ENCODE measurements around the gene ARPC5.
"Not testable (repeated sequence)": the region's sequence is repeated elsewhere in the genome, so short reads cannot be mapped to it uniquely, and the experiment has no call there.

ARPC5 gene

GRCh38 chr1:183622884-183623785 lies 12.4 kb downstream of the ARPC5 start:
- DNase-seq (ENCODE audit: low spot score), result peak; percentile 48
- peak; percentile 56 for TF ChIP-seq CTCF (IDR thresholded peaks at IDR 0.05; ENCODE audit: extremely low read depth, missing control alignments)

DNA sequence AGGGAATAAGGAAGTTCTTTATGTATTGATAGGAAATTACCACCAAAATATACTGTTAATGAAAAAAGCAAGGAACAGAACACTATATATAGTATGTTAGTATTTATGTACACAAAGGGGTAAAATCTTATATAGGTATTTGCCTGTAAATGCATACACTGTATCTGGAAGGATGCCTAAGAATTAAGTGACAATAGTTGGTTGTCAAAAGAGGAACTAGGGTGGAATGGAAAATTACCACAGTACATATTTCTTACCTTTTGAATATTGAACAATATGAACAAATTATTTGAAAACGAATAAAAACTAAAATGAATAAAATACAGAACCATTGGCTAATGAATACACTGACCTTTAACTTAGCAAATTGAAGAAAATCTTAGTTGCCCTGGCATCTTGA lies 13.6 kb downstream of the ARPC5 start:
- DNase-seq (ENCODE audit: low spot score), result no peak
- TF ChIP-seq CTCF (IDR thresholded peaks at IDR 0.05; ENCODE audit: extremely low read depth, missing control alignments), result no peak

GRCh38 chr1:183620311-183620710 lies 15.3 kb downstream of the ARPC5 start:
- DNase-seq (ENCODE audit: low spot score), result no peak
- no peak for TF ChIP-seq CTCF (IDR thresholded peaks at IDR 0.05; ENCODE audit: extremely low read depth, missing control alignments)

DNA sequence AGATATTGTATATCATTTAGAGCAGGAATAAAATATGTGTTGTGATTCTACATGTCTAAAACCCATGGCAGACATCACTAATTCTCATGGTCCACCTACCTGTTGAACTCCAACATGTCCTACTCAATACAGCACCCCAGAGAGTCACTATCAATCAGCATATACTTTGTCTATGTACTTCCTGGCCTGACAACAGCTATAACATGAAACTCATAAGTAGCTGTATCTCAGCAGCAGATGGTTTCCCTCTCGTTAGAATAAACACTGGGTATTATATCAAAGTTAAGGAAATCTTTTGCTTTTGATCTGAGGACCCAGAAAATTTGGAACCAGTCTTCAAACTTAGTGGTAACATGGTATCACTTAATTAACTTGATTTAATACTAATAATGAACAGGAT lies 15.8 kb downstream of the ARPC5 start:
- TF ChIP-seq CTCF (IDR thresholded peaks at IDR 0.05; ENCODE audit: extremely low read depth, missing control alignments), result no peak

GRCh38 chr1:183618202-183618601 lies 17.4 kb downstream of the ARPC5 start:
- DNase-seq (ENCODE audit: low spot score), result not testable (repeated sequence)

More for the DNA sequence above, 15.8 kb downstream of the ARPC5 start:
- DNase-seq (ENCODE audit: low spot score), result no peak

DNA sequence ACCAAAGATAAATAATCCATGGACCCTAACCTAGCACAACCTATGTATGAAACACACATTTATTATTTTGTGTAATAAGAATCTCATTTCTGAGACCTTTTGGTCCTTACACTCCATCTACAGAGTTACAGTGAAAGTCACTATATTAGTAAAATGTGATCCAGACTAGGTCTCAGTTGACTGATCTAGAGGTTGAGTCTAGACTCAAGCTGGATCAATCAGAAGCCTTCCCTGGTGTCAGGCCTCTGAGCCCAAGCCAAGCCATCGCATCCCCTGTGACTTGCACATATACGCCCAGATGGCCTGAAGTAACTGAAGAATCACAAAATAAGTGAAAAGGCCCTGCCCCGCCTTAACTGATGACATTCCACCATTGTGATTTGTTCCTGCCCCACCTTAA lies 22.6 kb downstream of the ARPC5 start:
- not testable (repeated sequence) for DNase-seq (ENCODE audit: low spot score)

DNA sequence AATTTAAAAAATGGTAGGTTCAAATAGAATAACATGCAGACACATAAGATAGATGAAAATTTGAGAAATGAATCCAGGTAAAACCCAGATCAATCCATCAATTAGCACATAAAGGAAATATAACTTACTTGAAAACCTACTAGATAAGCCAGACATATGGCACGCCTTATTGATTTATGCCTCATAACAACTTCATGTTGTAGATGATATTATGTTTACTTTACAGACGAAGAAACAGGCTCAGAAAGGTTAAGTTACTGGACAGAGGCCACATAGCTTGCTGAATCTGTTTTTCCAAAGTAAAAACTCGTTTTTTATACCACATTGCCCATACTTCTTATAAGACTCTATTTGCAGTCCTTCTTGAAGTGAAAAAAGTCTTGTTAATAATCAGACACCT lies 23.2 kb downstream of the ARPC5 start:
- no peak for DNase-seq (ENCODE audit: low spot score)
- TF ChIP-seq CTCF (IDR thresholded peaks at IDR 0.05; ENCODE audit: extremely low read depth, missing control alignments), result no peak

DNA sequence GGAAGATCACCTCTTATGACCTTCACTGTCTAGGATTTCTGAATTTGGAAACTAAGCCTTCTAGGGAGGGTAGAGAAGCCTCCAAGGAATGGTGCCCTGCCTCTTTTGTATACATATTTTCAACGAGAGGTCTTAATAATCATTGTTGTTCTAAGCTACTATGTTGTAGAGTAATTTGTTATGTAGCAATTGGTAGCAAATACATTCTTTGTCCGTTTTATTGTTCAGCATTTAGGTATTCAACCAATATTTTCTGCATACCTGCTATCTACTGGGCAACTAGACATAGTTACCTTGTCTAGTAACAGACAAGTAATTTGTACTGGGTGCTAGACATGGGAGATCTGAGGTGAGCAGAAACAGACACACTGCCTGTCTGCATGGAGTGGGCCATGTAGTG lies 24.6 kb downstream of the ARPC5 start:
- no peak for TF ChIP-seq CTCF (IDR thresholded peaks at IDR 0.05; ENCODE audit: extremely low read depth, missing control alignments)
- no peak for DNase-seq (ENCODE audit: low spot score)

Data from GM20000 (cell line).